ENCODE data around the gene PDGFA.

Gene PDGFA

DNA sequence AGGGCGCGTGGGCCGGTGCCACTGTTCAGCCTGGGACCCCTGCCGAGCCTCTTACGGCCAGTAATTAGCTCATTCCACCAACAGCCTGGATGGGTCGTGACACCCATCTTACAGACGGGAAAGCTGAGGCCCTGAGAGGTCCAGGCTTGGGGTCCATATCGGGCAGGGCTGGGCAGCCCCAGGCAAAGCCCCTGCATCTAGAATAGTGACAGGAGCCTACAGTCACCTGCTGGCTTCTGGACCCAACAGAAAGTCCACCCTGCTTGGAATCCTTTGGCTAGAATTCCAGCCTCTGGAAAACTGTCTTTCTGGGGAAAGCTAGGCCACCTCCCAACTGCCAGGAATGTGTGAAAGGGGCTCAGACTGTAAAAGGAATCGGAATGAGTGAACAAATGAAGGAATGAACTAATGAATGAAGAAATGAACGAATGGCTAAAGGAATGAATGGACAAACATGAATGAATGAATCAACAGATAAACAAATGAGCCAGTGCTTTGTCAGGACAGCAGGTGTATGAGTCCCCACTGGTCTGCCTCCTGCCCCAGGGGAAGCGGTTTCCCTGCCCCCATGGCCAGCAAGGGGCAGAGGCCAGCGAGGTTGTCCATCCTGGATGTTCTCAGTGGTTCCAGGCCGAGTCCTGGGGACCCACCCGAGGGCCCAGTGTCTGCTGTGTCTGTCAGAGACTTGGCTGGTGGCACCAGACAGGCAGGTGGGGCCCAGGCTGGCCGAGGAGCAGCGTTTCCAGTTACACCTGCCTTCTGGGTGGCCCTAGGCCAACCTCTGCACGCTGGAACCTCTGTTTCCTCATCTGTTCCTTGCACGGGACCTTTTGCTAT is 24.1 kb upstream of the PDGFA start:
- DNase-seq (ENCODE audit: extremely low read depth, low read depth), result no peak
- TF ChIP-seq, protein P1, sequence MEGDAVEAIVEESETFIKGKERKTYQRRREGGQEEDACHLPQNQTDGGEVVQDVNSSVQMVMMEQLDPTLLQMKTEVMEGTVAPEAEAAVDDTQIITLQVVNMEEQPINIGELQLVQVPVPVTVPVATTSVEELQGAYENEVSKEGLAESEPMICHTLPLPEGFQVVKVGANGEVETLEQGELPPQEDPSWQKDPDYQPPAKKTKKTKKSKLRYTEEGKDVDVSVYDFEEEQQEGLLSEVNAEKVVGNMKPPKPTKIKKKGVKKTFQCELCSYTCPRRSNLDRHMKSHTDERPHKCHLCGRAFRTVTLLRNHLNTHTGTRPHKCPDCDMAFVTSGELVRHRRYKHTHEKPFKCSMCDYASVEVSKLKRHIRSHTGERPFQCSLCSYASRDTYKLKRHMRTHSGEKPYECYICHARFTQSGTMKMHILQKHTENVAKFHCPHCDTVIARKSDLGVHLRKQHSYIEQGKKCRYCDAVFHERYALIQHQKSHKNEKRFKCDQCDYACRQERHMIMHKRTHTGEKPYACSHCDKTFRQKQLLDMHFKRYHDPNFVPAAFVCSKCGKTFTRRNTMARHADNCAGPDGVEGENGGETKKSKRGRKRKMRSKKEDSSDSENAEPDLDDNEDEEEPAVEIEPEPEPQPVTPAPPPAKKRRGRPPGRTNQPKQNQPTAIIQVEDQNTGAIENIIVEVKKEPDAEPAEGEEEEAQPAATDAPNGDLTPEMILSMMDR (IDR thresholded peaks at IDR 0.05; ENCODE audit: low read depth, low read length, missing control alignments), result no peak
- no peak overlapping the region for H3K4me3 ChIP-seq (replicated peaks; ENCODE audit: low read depth, low read length)

DNA sequence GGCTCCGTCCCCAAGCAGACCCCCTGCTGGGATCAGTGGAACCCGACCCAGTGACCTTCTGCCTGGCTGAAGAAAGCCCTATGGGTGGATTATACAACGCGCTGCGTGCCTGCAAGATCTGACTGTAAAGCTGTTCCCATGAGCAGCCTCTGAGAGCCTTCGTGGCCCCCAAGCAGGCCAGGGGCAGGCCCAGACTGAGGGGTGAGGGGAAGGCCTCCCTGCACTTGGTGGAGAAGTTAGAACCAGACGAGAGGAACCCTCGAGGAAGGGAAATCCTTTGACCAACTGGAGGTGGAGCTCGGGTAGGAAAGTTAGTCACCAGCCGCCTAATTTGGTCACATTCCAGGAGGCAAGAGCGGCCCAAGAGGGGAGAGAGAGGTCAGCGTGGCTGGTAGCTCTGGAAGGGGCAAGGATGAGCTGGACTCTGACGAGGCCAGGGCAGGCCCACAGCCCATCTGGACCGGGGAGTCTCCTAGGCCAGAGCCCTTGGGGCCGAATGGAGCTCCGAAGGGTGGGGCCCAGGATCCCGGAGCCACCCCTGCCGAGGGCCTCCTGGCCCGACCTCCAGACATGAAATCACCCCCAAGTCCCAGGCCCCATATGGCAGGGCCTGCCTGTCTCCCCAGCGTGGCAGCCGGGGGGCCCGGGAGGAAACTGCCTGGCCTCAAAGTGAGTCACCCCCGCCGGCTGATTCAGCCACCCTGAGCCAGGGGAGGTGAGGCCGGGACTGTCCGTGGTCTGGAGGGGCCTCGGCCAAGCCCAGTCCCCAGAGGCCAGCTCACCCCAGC is 23.3 kb upstream of the PDGFA start:
- TF ChIP-seq, protein P1 (IDR thresholded peaks at IDR 0.05; ENCODE audit: low read depth, low read length, missing control alignments), result no peak
- DNase-seq (ENCODE audit: extremely low read depth, low read depth), result no peak
- H3K4me3 ChIP-seq (replicated peaks; ENCODE audit: low read depth, low read length), result no peak overlapping the region

DNA sequence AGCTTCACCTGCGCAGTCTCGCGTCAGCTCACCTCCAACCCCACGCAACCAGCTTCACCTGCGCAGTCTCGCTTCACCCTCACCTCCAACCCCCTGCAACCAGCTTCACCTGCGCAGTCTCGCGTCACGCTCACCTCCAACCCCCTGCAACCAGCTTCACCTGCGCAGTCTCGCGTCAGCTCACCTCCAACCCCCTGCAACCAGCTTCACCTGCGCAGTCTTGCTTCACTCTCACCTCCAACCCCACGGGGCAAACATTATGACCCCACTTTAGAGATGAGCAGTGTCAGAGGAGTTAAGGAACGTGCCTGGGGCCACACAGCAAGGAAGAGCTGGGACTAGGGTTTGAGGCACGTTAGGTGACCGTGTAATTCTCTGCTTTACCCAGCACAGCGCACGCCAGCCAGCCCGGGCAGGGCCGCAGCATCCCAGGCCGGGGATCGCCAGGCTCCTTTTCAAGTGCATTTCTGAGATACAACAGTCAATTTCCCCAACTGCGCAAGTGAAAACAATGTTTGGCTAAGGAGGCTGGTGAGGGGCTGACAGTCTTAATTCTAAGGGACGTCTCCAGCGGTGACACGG is 22.6 kb upstream of the PDGFA start:
- TF ChIP-seq, protein P1 (IDR thresholded peaks at IDR 0.05; ENCODE audit: low read depth, low read length, missing control alignments), result no peak
- DNase-seq (ENCODE audit: extremely low read depth, low read depth), result no peak
- no peak overlapping the region for H3K4me3 ChIP-seq (replicated peaks; ENCODE audit: low read depth, low read length)

DNA sequence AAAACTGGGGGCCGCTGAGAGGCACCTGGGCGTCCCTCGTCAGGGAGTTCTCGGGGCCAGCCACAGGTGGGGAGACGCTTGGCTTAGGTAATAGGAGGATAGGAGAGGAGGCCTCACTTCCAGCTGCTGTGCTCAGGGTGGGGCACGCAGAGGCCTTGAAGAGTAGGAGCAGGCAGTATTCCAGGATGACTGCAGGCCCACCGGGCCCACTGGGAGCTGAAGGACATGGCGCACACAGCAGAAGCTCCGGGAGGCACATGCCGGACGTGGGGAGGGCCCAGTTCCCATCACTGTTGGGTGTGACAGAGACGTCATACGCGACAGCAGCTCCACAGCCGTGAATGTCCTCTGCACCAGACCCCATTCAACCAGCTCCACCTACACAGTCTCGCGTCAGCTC is 22.0 kb upstream of the PDGFA start:
- DNase-seq (ENCODE audit: extremely low read depth, low read depth), result no peak
- no peak overlapping the region for H3K4me3 ChIP-seq (replicated peaks; ENCODE audit: low read depth, low read length)
- TF ChIP-seq, protein P1 (IDR thresholded peaks at IDR 0.05; ENCODE audit: low read depth, low read length, missing control alignments), result no peak

DNA sequence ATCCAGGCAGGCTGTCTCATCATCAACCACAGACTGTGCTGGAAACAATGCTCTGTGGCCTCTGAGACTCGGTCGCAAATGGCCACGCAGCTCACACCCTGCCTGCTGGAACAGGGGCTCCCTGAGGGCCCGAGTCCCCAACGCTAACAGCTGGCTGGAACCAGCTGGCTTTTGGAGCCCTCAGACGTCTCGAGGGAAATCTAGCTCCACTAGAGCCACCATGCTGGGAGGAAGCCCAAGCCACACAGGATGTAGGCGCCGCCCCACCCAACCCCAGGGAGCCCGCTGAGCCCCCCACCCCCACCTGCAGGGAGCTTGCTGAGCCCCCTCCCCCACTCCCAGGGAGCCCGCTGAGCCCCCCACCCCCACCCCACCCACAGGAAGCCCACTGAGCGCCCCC is 21.4 kb upstream of the PDGFA start:
- H3K4me3 ChIP-seq (replicated peaks; ENCODE audit: low read depth, low read length), result no peak overlapping the region
- TF ChIP-seq, protein P1 (IDR thresholded peaks at IDR 0.05; ENCODE audit: low read depth, low read length, missing control alignments), result no peak
- no peak for DNase-seq (ENCODE audit: extremely low read depth, low read depth)

DNA sequence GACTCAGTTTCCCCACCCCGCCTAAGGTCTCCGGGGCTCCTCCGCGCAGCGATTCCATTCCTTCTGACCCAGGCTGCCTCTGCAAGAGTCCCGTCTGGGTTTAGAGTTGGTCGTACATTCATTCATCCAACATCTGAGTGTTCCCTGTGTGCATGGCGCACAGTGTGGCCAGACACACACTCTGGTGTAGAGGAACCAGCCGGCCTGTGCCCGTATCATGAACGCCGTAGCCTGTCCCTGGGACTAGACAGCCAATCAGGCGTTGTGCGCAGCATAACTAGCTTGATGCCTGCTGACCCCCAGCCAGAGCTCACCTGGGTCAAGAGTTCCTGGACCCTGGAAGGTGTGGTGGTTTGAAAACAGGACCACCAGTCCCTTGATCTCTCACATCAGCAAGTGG is 20.9 kb upstream of the PDGFA start:
- no peak overlapping the region for H3K4me3 ChIP-seq (replicated peaks; ENCODE audit: low read depth, low read length)
- TF ChIP-seq, protein P1 (IDR thresholded peaks at IDR 0.05; ENCODE audit: low read depth, low read length, missing control alignments), result no peak
- DNase-seq (ENCODE audit: extremely low read depth, low read depth), result no peak
